ENCODE measurements around the gene PPP1R1A.

PPP1R1A gene

DNA sequence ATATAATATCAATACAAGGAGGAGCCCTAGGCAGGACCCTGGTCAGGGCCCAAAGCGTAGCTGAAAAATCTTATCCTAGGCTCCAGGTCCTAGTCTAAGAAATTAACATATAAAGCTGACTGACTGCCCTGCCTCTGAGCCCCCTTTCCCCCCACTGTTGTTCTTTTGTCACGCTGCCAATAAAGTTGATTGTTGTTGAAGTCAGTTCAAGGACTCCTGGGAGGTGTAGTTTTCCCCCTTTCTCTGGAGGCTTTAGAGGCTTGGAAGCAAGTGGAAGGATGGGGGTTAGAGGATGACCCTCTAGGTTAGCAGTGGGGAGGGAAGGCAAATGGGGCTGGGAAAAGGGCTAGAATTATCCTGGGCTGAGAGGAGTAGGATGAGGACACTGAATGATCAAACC lies 3.2 kb downstream of the PPP1R1A start:
- FAIRE-seq, result no peak

DNA sequence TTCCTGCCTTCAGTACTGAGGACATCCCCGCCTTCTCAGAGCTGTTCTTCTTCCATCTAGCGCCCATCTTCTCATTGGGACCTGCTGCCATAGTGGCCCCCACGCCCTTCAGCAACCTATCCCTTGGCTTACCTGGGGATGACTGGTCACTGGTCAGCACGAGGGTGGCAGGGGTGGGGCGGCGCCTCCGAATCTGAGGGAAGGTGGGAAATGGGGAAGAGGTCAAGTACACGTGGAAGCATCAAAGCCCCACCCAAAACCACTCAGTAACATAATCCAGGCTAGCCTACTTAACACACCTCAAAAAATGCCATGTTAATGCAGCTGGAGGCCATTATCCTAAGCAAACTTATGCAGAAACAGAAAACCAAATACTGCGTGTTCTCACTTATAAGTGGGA lies 4.3 kb downstream of the PPP1R1A start:
- FAIRE-seq (no peak), DNase-seq (ENCODE audit: insufficient read length) (no peak)
- TF ChIP-seq TAF1 (IDR thresholded peaks at IDR 0.05; ENCODE audit: borderline replicate concordance, low read depth, low read length) (no peak), POLR2A (IDR thresholded peaks at IDR 0.05; ENCODE audit: low read depth, low read length) (no peak), POLR2AphosphoS5 (IDR thresholded peaks at IDR 0.05; ENCODE audit: low read depth, low read length) (no peak)

More for the DNA sequence above, 3.2 kb downstream of the PPP1R1A start:
- DNase-seq (ENCODE audit: insufficient read length), result no peak
- TF ChIP-seq POLR2AphosphoS5 (IDR thresholded peaks at IDR 0.05; ENCODE audit: low read depth, low read length) (no peak), TAF1 (IDR thresholded peaks at IDR 0.05; ENCODE audit: borderline replicate concordance, low read depth, low read length) (no peak), POLR2A (IDR thresholded peaks at IDR 0.05; ENCODE audit: low read depth, low read length) (no peak)

DNA sequence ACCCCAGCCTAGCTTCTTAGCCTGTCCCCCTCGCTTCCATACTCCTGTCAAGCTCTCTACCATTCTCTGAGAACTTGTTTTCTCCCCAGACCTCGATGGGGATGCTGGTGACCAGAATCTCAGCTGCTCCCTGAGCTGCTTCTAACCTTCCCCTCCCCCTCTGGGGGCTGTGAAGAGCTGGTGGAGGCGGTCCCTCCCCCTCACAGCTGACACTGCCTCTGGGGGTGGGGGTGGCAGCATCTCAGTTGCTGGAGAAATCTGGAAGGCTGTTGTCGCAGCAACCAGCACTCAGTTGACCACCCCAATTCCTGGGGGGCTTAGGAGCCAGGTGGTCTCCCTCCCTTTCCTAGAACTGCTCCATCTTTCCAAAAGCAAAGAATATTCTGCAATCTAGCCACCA lies 4.7 kb downstream of the PPP1R1A start:
- DNase-seq (ENCODE audit: insufficient read length), result no peak
- FAIRE-seq, result no peak
- no peak for TF ChIP-seq POLR2A (IDR thresholded peaks at IDR 0.05; ENCODE audit: low read depth, low read length)
- no peak for TF ChIP-seq TAF1 (IDR thresholded peaks at IDR 0.05; ENCODE audit: borderline replicate concordance, low read depth, low read length)
- TF ChIP-seq POLR2AphosphoS5 (IDR thresholded peaks at IDR 0.05; ENCODE audit: low read depth, low read length), result no peak

DNA sequence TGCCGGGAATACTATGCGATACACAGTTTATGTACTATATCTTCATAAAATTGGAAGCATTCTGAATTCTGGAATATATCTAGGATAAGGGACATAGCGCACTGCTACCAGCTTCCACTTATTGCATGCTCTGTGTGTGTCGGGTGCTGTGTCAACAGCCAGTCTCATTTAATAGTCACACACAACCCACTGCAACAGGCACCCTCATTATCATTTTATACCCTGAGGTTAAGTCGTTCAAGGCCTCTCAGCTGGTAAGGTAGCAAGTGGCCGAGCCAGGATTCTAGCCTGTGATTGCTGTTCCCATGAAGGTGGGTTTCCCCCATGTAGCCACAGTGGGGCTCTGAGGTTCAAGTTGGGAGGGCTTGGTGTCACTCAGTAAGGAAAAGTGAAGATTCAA lies 7.0 kb downstream of the PPP1R1A start:
- no peak for TF ChIP-seq POLR2AphosphoS5 (IDR thresholded peaks at IDR 0.05; ENCODE audit: low read depth, low read length)
- TF ChIP-seq POLR2A (IDR thresholded peaks at IDR 0.05; ENCODE audit: low read depth, low read length), result no peak
- no peak for TF ChIP-seq TAF1 (IDR thresholded peaks at IDR 0.05; ENCODE audit: borderline replicate concordance, low read depth, low read length)
- no peak for DNase-seq (ENCODE audit: insufficient read length)
- FAIRE-seq, result no peak

DNA sequence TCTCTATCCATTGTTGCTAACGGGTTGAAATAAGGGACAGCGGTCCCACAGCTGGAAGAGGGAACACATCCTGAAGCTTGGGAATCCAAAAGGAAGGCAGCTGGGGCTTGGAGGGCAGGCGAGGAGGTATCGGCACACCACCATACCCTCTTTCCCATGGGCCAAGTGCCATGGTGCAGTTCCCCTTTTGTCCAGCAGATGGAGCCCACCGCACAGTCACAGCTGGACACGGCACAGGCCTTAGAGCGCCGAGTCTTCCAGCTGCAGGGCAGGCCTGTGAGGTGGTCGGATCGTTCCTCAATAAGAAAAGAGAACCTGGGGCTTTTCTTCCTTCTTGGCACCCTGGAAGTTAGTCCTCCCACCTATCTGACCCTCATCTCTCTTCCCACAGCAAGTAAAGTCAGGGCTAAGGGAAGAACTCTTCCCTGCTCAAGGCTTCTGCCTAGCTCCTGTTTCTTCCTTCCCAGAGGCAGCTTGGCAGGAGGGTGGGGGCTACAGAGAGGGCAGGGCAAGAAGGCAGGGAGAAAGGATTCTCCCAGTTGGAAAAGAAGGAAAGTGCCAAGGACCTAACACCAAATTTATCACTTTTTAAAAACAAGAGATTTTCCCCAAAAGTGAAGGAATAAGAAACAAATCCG lies 8.6 kb downstream of the PPP1R1A start:
- FAIRE-seq, result peak; percentile 96
- TF ChIP-seq POLR2A (IDR thresholded peaks at IDR 0.05; ENCODE audit: low read depth, low read length) (no peak), POLR2AphosphoS5 (IDR thresholded peaks at IDR 0.05; ENCODE audit: low read depth, low read length) (no peak), TAF1 (IDR thresholded peaks at IDR 0.05; ENCODE audit: borderline replicate concordance, low read depth, low read length) (no peak)
- DNase-seq (ENCODE audit: insufficient read length), result peak; percentile 73

DNA sequence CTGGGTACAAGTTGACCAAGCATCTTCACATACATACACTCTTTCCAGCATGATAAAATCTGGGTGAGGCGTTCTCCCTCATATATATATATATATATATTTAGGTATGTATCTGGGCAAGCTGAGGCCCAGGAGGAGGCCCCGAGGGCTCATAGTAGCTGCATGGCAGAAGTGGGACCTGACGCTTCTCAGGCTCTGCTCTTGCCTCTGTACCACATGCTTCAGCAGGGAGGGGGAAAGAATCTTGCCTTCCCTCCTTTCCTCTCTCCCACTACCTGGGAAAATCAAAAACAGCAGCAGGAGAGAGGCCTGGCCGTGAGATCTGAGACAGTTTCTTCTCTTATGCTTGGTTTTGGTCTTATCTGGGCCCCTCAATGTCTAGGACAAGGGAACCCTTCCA lies 9.2 kb downstream of the PPP1R1A start:
- no peak for TF ChIP-seq TAF1 (IDR thresholded peaks at IDR 0.05; ENCODE audit: borderline replicate concordance, low read depth, low read length)
- no peak for TF ChIP-seq POLR2A (IDR thresholded peaks at IDR 0.05; ENCODE audit: low read depth, low read length)
- TF ChIP-seq POLR2AphosphoS5 (IDR thresholded peaks at IDR 0.05; ENCODE audit: low read depth, low read length), result no peak
- DNase-seq (ENCODE audit: insufficient read length) (no peak), FAIRE-seq (no peak)

DNA sequence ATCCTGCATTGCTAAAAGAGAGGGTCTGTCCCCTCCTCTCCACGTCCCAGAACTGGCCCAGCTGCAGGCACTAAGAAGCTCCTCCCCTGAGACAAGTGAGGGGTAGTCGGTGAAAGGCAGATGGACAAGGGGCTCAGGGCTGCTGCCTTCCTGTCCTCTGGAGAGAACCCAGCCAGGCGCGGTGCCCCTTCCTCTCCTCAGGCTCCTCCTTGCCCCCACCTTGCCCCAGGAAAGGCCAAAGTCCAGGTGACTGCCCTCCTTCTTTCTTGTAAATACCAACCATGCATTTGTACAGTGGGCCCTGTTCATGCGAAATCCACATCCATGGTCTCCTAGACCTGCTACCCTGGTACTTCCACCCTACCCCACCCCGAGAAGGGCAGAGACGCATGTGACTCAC lies 9.7 kb downstream of the PPP1R1A start:
- TF ChIP-seq POLR2AphosphoS5 (IDR thresholded peaks at IDR 0.05; ENCODE audit: low read depth, low read length) (no peak), POLR2A (IDR thresholded peaks at IDR 0.05; ENCODE audit: low read depth, low read length) (no peak), TAF1 (IDR thresholded peaks at IDR 0.05; ENCODE audit: borderline replicate concordance, low read depth, low read length) (no peak)
- FAIRE-seq (no peak), DNase-seq (ENCODE audit: insufficient read length) (no peak)

DNA sequence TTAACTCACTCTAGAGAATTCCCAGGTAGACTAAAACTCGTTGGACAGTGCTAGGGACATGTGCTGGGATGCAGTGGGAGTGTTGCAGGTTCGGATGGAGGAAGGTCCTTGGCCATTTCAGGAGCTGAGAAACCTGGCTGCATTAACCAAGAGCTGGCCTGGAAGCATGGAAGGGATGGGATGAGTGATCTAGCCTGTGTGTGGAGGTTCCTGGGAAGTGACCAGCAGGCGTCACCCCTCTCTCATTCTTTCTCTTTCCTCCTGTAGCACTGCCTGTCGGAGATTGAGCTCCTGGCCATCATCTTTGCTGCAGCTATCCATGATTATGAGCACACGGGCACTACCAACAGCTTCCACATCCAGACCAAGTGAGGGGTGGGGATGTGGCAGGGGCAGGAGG lies 15.6 kb downstream of the PPP1R1A start:
- no peak for TF ChIP-seq POLR2AphosphoS5 (IDR thresholded peaks at IDR 0.05; ENCODE audit: low read depth, low read length)
- no peak for TF ChIP-seq POLR2A (IDR thresholded peaks at IDR 0.05; ENCODE audit: low read depth, low read length)
- TF ChIP-seq TAF1 (IDR thresholded peaks at IDR 0.05; ENCODE audit: borderline replicate concordance, low read depth, low read length), result no peak
- DNase-seq (ENCODE audit: insufficient read length), result no peak
- FAIRE-seq, result no peak

DNA sequence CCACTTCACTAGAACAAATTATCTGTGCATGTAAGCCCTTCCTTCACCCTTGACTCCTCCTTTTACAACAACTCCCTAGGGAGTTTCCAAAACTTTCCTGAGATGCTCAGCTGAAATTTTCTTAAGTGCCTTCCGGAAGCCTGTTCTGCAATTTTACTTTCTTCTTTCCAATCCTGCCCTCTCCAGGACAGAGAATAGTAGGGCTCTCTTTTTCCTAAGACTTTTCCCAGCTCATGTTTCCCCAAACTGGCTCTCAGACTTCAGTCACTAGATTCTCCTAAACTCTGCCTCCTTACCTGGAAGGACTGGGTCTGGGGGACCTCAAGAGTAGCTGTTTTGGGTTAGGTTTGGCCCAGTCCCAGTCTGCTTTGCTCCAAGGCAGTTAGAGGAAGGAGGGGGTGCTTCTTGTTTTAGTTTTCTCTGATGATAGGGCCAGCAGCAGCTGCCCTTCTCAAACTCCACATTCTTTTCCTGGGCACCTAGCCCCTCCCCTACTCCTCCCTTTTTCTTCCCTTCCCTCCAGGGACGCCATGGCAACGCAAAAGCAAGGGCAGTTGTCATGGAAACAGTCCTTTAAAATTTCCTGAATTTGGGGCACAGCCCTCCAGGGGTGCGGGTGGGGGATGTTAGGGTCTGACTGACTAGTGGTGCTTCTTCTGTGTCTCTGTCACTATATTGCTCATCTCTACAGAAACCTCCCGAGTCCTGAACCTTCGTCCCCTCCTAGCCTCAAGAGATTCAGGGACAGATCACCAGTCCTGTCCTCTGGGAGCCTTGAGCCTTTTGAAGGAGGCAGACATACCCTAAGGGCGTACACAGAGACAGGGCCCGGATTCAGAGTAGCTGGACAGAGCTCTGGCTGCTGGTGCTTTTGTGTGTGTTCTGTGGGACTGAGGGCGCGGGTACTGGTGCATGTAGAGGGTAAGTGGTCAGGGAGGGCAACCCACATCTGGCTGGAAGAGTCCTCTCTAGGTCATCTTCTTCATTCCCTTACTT lies 17.0 kb downstream of the PPP1R1A start:
- no peak for TF ChIP-seq POLR2AphosphoS5 (IDR thresholded peaks at IDR 0.05; ENCODE audit: low read depth, low read length)
- no peak for TF ChIP-seq TAF1 (IDR thresholded peaks at IDR 0.05; ENCODE audit: borderline replicate concordance, low read depth, low read length)
- TF ChIP-seq POLR2A (IDR thresholded peaks at IDR 0.05; ENCODE audit: low read depth, low read length), result no peak
- no peak for DNase-seq (ENCODE audit: insufficient read length)
- FAIRE-seq, result no peak

DNA sequence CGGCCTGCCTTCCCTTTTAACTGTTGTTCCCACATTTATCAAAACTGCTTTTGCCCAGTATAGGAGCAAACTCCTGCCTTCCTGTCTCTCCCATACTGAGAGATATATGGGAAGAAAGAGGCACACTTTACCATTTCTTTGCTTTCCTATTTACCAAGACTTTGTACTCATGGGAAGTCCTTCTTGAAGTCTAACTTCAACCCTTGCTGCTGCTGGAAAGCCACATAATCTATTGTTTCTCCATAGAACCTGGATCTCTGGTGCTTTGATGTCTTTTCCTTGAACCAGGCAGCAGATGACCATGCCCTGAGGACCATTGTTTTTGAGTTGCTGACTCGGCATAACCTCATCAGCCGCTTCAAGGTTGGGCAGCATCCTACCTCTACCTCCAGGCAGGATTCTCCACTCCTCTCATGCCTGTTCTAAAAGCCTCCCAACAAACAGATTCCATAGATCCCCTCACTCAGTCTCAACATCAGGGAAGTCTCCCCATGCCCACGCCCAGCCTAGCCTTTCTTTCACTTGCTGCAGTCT lies 18.4 kb downstream of the PPP1R1A start:
- TF ChIP-seq POLR2AphosphoS5 (IDR thresholded peaks at IDR 0.05; ENCODE audit: low read depth, low read length) (no peak), TAF1 (IDR thresholded peaks at IDR 0.05; ENCODE audit: borderline replicate concordance, low read depth, low read length) (no peak), POLR2A (IDR thresholded peaks at IDR 0.05; ENCODE audit: low read depth, low read length) (no peak)
- no peak for DNase-seq (ENCODE audit: insufficient read length)
- FAIRE-seq, result no peak

DNA sequence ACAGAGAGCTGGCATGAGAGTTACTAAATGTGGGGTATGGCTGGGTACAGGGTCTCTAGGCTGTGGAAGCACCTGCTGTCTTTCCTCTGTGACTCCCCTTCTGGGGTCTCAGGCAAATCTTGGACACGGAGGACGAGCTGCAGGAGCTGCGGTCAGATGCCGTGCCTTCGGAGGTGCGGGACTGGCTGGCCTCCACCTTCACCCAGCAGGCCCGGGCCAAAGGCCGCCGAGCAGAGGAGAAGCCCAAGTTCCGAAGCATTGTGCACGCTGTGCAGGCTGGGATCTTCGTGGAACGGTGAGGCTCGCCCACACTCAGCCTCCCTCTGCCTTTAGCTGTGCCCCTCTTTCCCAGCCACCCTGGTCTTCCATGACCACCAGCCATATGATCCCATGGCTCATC lies 19.4 kb downstream of the PPP1R1A start:
- no peak for FAIRE-seq
- no peak for TF ChIP-seq POLR2AphosphoS5 (IDR thresholded peaks at IDR 0.05; ENCODE audit: low read depth, low read length)
- TF ChIP-seq POLR2A (IDR thresholded peaks at IDR 0.05; ENCODE audit: low read depth, low read length), result no peak
- no peak for TF ChIP-seq TAF1 (IDR thresholded peaks at IDR 0.05; ENCODE audit: borderline replicate concordance, low read depth, low read length)

More for the DNA sequence above, 19.4 kb downstream of the PPP1R1A start:
- DNase-seq (ENCODE audit: insufficient read length), result no peak
